ENCODE measurements around the gene PHACTR1. TPM values are rescaled to one million over a fixed set of nuclear protein-coding genes. Genes with fewer than 3 reads are reported as not detected.

Gene PHACTR1
- total RNA-seq, 2 experiments from 2014 or later: 1.3 to 2.3 TPM

GRCh38 chr6:13304101-13304500 lies 587.5 kb downstream of the PHACTR1 start:
- TF ChIP-seq CTCF (IDR thresholded peaks at IDR 0.05): no peak
- Mint-ChIP-seq H3K36me3 (ENCODE audit: low read depth) (peaks cover 94% of the 10 kb centered on the region), H3K4me1 (ENCODE audit: low read depth) (peaks cover 19% of the 10 kb centered on the region), H3K4me3 (no peak overlapping the region), H3K27me3 (no peaks in the 10 kb centered on the region), H3K9me3 (no peaks in the 10 kb centered on the region), H3K27ac (no peak overlapping the region)
- ATAC-seq (ENCODE audit: poor library complexity): no peak
- no peaks in the 10 kb centered on the region for H3K27me3 ChIP-seq (ENCODE audit: control insufficient read depth in 1 of 2, insufficient read depth in 2 of 2, low read length in 2 of 2)
- DNase-seq: no peak
- intact Hi-C loops (cut with DNase I, micrococcal nuclease): no loop called here
- CTCF ChIA-PET: no interaction called here
- no peak overlapping the region for H3K27ac ChIP-seq (ENCODE audit: low read depth in 1 of 2, low read length in 2 of 2)
- H3K4me3 ChIP-seq (ENCODE audit: low read length): no peak overlapping the region
- H3K4me1 ChIP-seq (ENCODE audit: insufficient read depth, low read length): peaks cover 14% of the 10 kb centered on the region
- POLR2A ChIA-PET: no interaction called here
- H3K36me3 ChIP-seq (ENCODE audit: insufficient read depth, low read length): peaks cover 78% of the 10 kb centered on the region
- no peaks in the 10 kb centered on the region for H3K9me3 ChIP-seq (ENCODE audit: control insufficient read depth in 1 of 2, insufficient read depth in 1 of 2, low read length in 2 of 2)

GRCh38 chr6:13304580-13305260 lies 588.2 kb downstream of the PHACTR1 start:
- POLR2A ChIA-PET: no interaction called here
- intact Hi-C loops (cut with DNase I, micrococcal nuclease): no loop called here
- Mint-ChIP-seq H3K36me3 (ENCODE audit: low read depth) (peaks cover 95% of the 10 kb centered on the region), H3K9me3 (no peaks in the 10 kb centered on the region), H3K27me3 (no peaks in the 10 kb centered on the region), H3K4me3 (no peak overlapping the region), H3K27ac (no peak overlapping the region), H3K4me1 (ENCODE audit: low read depth) (peaks cover 19% of the 10 kb centered on the region)
- DNase-seq: peak in 1 of 14 experiments; percentile 4
- Histone ChIP-seq H3K9me3 (ENCODE audit: control insufficient read depth in 1 of 2, insufficient read depth in 1 of 2, low read length in 2 of 2) (no peaks in the 10 kb centered on the region), H3K27ac (ENCODE audit: low read depth in 1 of 2, low read length in 2 of 2) (no peak overlapping the region), H3K36me3 (ENCODE audit: insufficient read depth, low read length) (peaks cover 77% of the 10 kb centered on the region), H3K4me1 (ENCODE audit: insufficient read depth, low read length) (peaks cover 14% of the 10 kb centered on the region), H3K27me3 (ENCODE audit: control insufficient read depth in 1 of 2, insufficient read depth in 2 of 2, low read length in 2 of 2) (no peaks in the 10 kb centered on the region), H3K4me3 (ENCODE audit: low read length) (no peak overlapping the region)
- TF ChIP-seq CTCF (IDR thresholded peaks at IDR 0.05): no peak
- CTCF ChIA-PET: no interaction called here
- no peak for ATAC-seq (ENCODE audit: poor library complexity)

- DNase-seq (no peak), ATAC-seq (ENCODE audit: poor library complexity) (no peak)
- H3K36me3 ChIP-seq (ENCODE audit: insufficient read depth, low read length): peaks cover 72% of the 10 kb centered on the region
- H3K27me3 ChIP-seq (ENCODE audit: control insufficient read depth in 1 of 2, insufficient read depth in 2 of 2, low read length in 2 of 2): no peaks in the 10 kb centered on the region
- no peak overlapping the region for H3K27ac Mint-ChIP-seq
- ChIA-PET CTCF (no interaction called here), POLR2A (no interaction called here)
- no peak for TF ChIP-seq CTCF (IDR thresholded peaks at IDR 0.05)
- no peaks in the 10 kb centered on the region for H3K9me3 ChIP-seq (ENCODE audit: control insufficient read depth in 1 of 2, insufficient read depth in 1 of 2, low read length in 2 of 2)
- no peaks in the 10 kb centered on the region for H3K27me3 Mint-ChIP-seq
- H3K27ac ChIP-seq (ENCODE audit: low read depth in 1 of 2, low read length in 2 of 2): no peak overlapping the region
- no peak overlapping the region for H3K4me3 ChIP-seq (ENCODE audit: low read length)
- no peak overlapping the region for H3K4me3 Mint-ChIP-seq
- no peaks in the 10 kb centered on the region for H3K9me3 Mint-ChIP-seq
- H3K4me1 Mint-ChIP-seq (ENCODE audit: low read depth): peaks cover 19% of the 10 kb centered on the region
- peaks cover 94% of the 10 kb centered on the region for H3K36me3 Mint-ChIP-seq (ENCODE audit: low read depth)
- H3K4me1 ChIP-seq (ENCODE audit: insufficient read depth, low read length): peaks cover 14% of the 10 kb centered on the region
- intact Hi-C loops (cut with DNase I, micrococcal nuclease): no loop called here
Measured at GRCh38 chr6:13305288-13305687, 588.7 kb downstream of the PHACTR1 start.

Measured in CD4-positive, alpha-beta T cell (primary cell).